HCT116 (cell line): ENCODE data around the gene RAI1. TPM values are rescaled to one million over a fixed set of nuclear protein-coding genes. Genes with fewer than 3 reads are reported as not detected.

ENCODE experiments used
- ATAC-seq: fragments of 200-7000 bp; cut with Tn5 transposase; 2 replicates; pipeline ENCODE4 v1.9.1; 2020; ENCODE audit warnings: mild to moderate bottlenecking, moderate library complexity
- BruUV-seq: library from RNA; stranded (reverse); fragments of 400-500 nt; replicated peaks from 2 replicates; lab custom pipeline; 2021; lab: Mats Ljungman, UMichigan
- CTCF ChIA-PET: fragments of 300-600 bp; sonication (Branson Sonifier 250); formaldehyde crosslinking; loops from one replicate; lab custom pipeline; 2021; ENCODE audit warnings: antibody characterized with exemption; lab: Charles Lee
- POLR2A ChIA-PET: fragments of 300-600, 350-600 bp; sonication (Branson Sonifier 250); formaldehyde crosslinking; loops from one replicate; lab custom pipeline; 2021; ENCODE audit warnings: antibody characterized with exemption; lab: Charles Lee
- RAD21 ChIA-PET, 2 experiments: fragments of 300-600 bp; sonication (Branson Sonifier 250); formaldehyde crosslinking; loops; one replicate each; lab custom pipeline; 2023; ENCODE audit warnings: low total read pairs in 2 of 2; ENCODE audit not compliant: uncharacterized antibody in 2 of 2, unreplicated experiment in 2 of 2, low non-redundant PET in 1 of 2; lab: Charles Lee
- DNase-seq: peaks from one replicate; pipeline ENCODE4 v3.0.0-alpha.2; 2010; ENCODE audit warnings: low read depth, low spot score
- H2AFZ ChIP-seq: fragments of 200-600 bp; shearing (Covaris generic), sonication (generic); 2 replicates; pipeline ENCODE4 v1.6.1; 2017; ENCODE audit warnings: low read depth, mixed run types, mixed read lengths, antibody characterized with exemption, low read length; ENCODE audit not compliant: poor library complexity, severe bottlenecking
- H3K27ac ChIP-seq: 2 replicates; pipeline ENCODE4 v1.5.1; 2012; ENCODE audit warnings: low read depth, low read length
- H3K27me3 ChIP-seq: fragments of 200-600 bp; sonication (generic); 2 replicates; pipeline ENCODE4 v1.6.1; 2016; ENCODE audit warnings: mixed run types, low read length, mixed read lengths; ENCODE audit not compliant: insufficient read depth
- H3K36me3 ChIP-seq, 2 experiments: fragments of 200-500 bp in 1 of 2; fragments of 200-600 bp in 1 of 2; sonication (Bioruptor generic) in 1 of 2; sonication (generic) in 1 of 2; 2 replicates each; pipeline versions ENCODE4 v1.5.1 to v1.6.1; 2014 to 2016; ENCODE audit warnings: low read length in 2 of 2, inconsistent platforms in 1 of 2, mixed read lengths in 1 of 2, mixed run types in 1 of 2; ENCODE audit not compliant: insufficient read depth in 2 of 2, control insufficient read depth in 1 of 2
- H3K4me1 ChIP-seq, 2 experiments: fragments of 200-600 bp in 1 of 2; sonication (generic) in 1 of 2; 2 replicates each; pipeline versions ENCODE4 v1.5.1 to v1.6.1; 2012 to 2017; ENCODE audit warnings: low read length in 2 of 2, inconsistent platforms in 1 of 2, mild to moderate bottlenecking in 1 of 2, mixed read lengths in 1 of 2, mixed run types in 1 of 2, moderate library complexity in 1 of 2; ENCODE audit not compliant: insufficient read depth in 2 of 2, control insufficient read depth in 1 of 2
- H3K4me2 ChIP-seq: fragments of 200-600 bp; sonication (generic); 2 replicates; pipeline ENCODE4 v1.6.1; 2017; ENCODE audit warnings: mixed run types, low read length, mixed read lengths
- H3K4me3 ChIP-seq, 2 experiments: fragments of 200-600 bp in 1 of 2; sonication (generic) in 1 of 2; replicated peaks in 1 of 2; 2 replicates each; pipeline ENCODE4 v1.5.1; 2011 to 2016; ENCODE audit warnings: low read length in 2 of 2, control low read depth in 1 of 2, low read depth in 1 of 2, mild to moderate bottlenecking in 1 of 2, mixed read lengths in 1 of 2, mixed run types in 1 of 2
- H3K79me2 ChIP-seq: fragments of 200-600 bp; sonication (generic); 2 replicates; pipeline ENCODE4 v1.6.1; 2017; ENCODE audit warnings: mild to moderate bottlenecking, mixed run types, low read length, moderate library complexity, mixed read lengths; ENCODE audit not compliant: insufficient read depth
- H3K9ac ChIP-seq: fragments of 200-600 bp; sonication (generic); 2 replicates; pipeline ENCODE4 v1.6.1; 2016; ENCODE audit warnings: low read length, mixed read lengths
- H3K9me2 ChIP-seq: fragments of 200-600 bp; sonication (generic), shearing (Covaris generic); 2 replicates; pipeline ENCODE4 v1.6.1; 2017; ENCODE audit warnings: mixed run types, mild to moderate bottlenecking, moderate library complexity; ENCODE audit not compliant: insufficient read depth
- H3K9me3 ChIP-seq, 2 experiments: fragments of 200-500 bp in 1 of 2; fragments of 200-600 bp in 1 of 2; sonication (Bioruptor generic) in 1 of 2; sonication (generic) in 1 of 2; 2 replicates each; pipeline ENCODE4 v1.6.1; 2014 to 2017; ENCODE audit warnings: low read length in 2 of 2, mixed read lengths in 2 of 2, inconsistent platforms in 1 of 2, low read depth in 1 of 2, mild to moderate bottlenecking in 1 of 2, mixed run types in 1 of 2, moderate library complexity in 1 of 2; ENCODE audit not compliant: control insufficient read depth in 1 of 2, insufficient read depth in 1 of 2
- H4K20me1 ChIP-seq: fragments of 200-600 bp; sonication (generic), shearing (Covaris generic); 2 replicates; pipeline ENCODE4 v1.6.1; 2017; ENCODE audit warnings: mixed run types, mild to moderate bottlenecking, moderate library complexity; ENCODE audit not compliant: insufficient read depth
- ATF3 ChIP-seq: IDR thresholded peaks from 2 replicates; pipeline ENCODE4 v1.6.1; 2012
- CBX3 ChIP-seq: IDR thresholded peaks from 2 replicates; pipeline ENCODE4 v1.6.1; 2012; ENCODE audit warnings: low read depth
- CTCF ChIP-seq, 3 experiments: fragments of 200-600 bp in 1 of 3; sonication (generic) in 1 of 3; IDR thresholded peaks in 2 of 3; conservative IDR thresholded peaks in 1 of 3; 2 replicates each; pipeline ENCODE4 v1.5.1; 2012 to 2017; ENCODE audit warnings: low read depth in 2 of 3, low read length in 2 of 3, antibody characterized with exemption in 1 of 3, borderline replicate concordance in 1 of 3, control low read depth in 1 of 3, mild to moderate bottlenecking in 1 of 3, mixed read lengths in 1 of 3, mixed run types in 1 of 3, moderate library complexity in 1 of 3; ENCODE audit not compliant: insufficient read depth in 1 of 3
- EGR1 ChIP-seq: IDR thresholded peaks from 2 replicates; pipeline ENCODE4 v1.6.1; 2012; ENCODE audit warnings: low read depth
- EZH2 ChIP-seq: fragments of 200-600 bp; sonication (generic); IDR thresholded peaks from 2 replicates; pipeline ENCODE4 v1.6.1; 2017; ENCODE audit warnings: antibody characterized with exemption, mixed run types
- EZH2phosphoT487 ChIP-seq: fragments of 200-600 bp; IDR thresholded peaks from 2 replicates; pipeline ENCODE4 v1.6.1; 2018; ENCODE audit warnings: antibody characterized with exemption, borderline replicate concordance
- FOSL1 ChIP-seq: IDR thresholded peaks from 2 replicates; pipeline ENCODE4 v1.6.1; 2012; ENCODE audit warnings: low read depth
- JUND ChIP-seq: IDR thresholded peaks from 2 replicates; pipeline ENCODE4 v1.6.1; 2012
- MAX ChIP-seq: IDR thresholded peaks from 2 replicates; pipeline ENCODE4 v1.6.1; 2012
- POLR2A ChIP-seq: IDR thresholded peaks from 2 replicates; pipeline ENCODE4 v1.7.0; 2011; ENCODE audit warnings: borderline replicate concordance; ENCODE audit not compliant: insufficient read depth, insufficient read length; ENCODE audit errors: extremely low read depth
- REST ChIP-seq: IDR thresholded peaks from 2 replicates; pipeline ENCODE4 v1.6.1; 2012; ENCODE audit warnings: low read depth
- SIN3A ChIP-seq: IDR thresholded peaks from 2 replicates; pipeline ENCODE4 v1.6.1; 2012; ENCODE audit warnings: low read depth
- SP1 ChIP-seq: IDR thresholded peaks from 2 replicates; pipeline ENCODE4 v1.6.1; 2012; ENCODE audit warnings: low read depth
- SRF ChIP-seq: IDR thresholded peaks from 2 replicates; pipeline ENCODE4 v1.6.1; 2012; ENCODE audit warnings: low read depth
- TCF7L2 ChIP-seq: IDR thresholded peaks from 2 replicates; pipeline ENCODE4 v1.7.0; 2011; ENCODE audit warnings: borderline replicate concordance, inconsistent platforms; ENCODE audit not compliant: insufficient read depth, insufficient read length; ENCODE audit errors: extremely low read depth
- ZBTB33 ChIP-seq: IDR thresholded peaks from 2 replicates; pipeline ENCODE4 v1.6.1; 2011; ENCODE audit warnings: mild to moderate bottlenecking, low read length, moderate library complexity; ENCODE audit not compliant: insufficient replicate concordance; ENCODE audit errors: extremely low read depth
- ZFX ChIP-seq: fragments of 450-650 bp; IDR thresholded peaks from 2 replicates; pipeline ENCODE4 v1.6.1; 2017
- ZNF274 ChIP-seq: fragments of 200-500 bp; sonication (Bioruptor generic); IDR thresholded peaks from 2 replicates; pipeline ENCODE4 v1.6.1; 2014; ENCODE audit warnings: mild to moderate bottlenecking, low read depth, low read length, inconsistent platforms
- intact Hi-C: fragments of 100-400 bp; cut with micrococcal nuclease; formaldehyde crosslinking; loops from 2 replicates; pipeline ENCODE4 v1.10.0; 2022
- total RNA-seq: library from RNA; stranded (reverse); gene quantifications from one replicate; pipeline ENCODE4 v1.2.1, GENCODE V29; 2021; ENCODE audit not compliant: unreplicated experiment

RAI1 gene
- total RNA-seq, 1 experiment from 2014 or later, result 38.5 TPM

- RAD21 ChIA-PET, result interaction anchor here in 1 of 2 experiments (1.2 kb wide), 1 partner anchor 43 kb away, joined by 3 read pairs; no protein-coding TSS in a partner anchor
- DNase-seq (no peak), ATAC-seq (no peak)
- no peak overlapping the region for H3K9ac ChIP-seq
- TF ChIP-seq ZFX, result no peak
- no peak for TF ChIP-seq CBX3
- TF ChIP-seq TCF7L2, result no peak
- no peak for TF ChIP-seq REST
- no peak for TF ChIP-seq ATF3
- no peak for TF ChIP-seq FOSL1
- TF ChIP-seq MAX, result no peak
- no peak for TF ChIP-seq ZNF274
- TF ChIP-seq CTCF (IDR thresholded peaks at IDR 0.05 in 2 of 3, conservative IDR thresholded peaks at IDR 0.05 in 1 of 3; ENCODE audit: borderline replicate concordance in 1 of 3, insufficient read depth in 1 of 3, low read depth in 2 of 3, low read length in 2 of 3), result no peak
- no peak for TF ChIP-seq JUND
- no peak for TF ChIP-seq EZH2
- TF ChIP-seq EZH2phosphoT487, result no peak
- no peak for TF ChIP-seq SRF
- TF ChIP-seq SIN3A, result no peak
- no peak for TF ChIP-seq SP1
- no peak for TF ChIP-seq ZBTB33
- no peak for TF ChIP-seq EGR1
- TF ChIP-seq POLR2A, result no peak
- no peaks in the 10 kb centered on the region; the same call in 1 of the 2 replicates for H4K20me1 ChIP-seq
- no peak overlapping the region for H3K4me2 ChIP-seq
- no peaks in the 10 kb centered on the region for H3K27me3 ChIP-seq
- no peaks in the 10 kb centered on the region for H3K9me2 ChIP-seq
- H3K79me2 ChIP-seq, result peaks cover 59% of the 10 kb centered on the region
- no TSS peak for BruUV-seq
- H3K27ac ChIP-seq, result peak overlapping the region; percentile 41; the same call in 1 of the 2 replicates
- no peak overlapping the region for H3K4me3 ChIP-seq
- no peak overlapping the region for H2AFZ ChIP-seq
- peaks cover 30 to 75% of the 10 kb centered on the region in 2 experiments for H3K36me3 ChIP-seq
- no peaks in the 10 kb centered on the region for H3K9me3 ChIP-seq
- peaks cover 46 to 48% of the 10 kb centered on the region in 2 experiments for H3K4me1 ChIP-seq
- CTCF ChIA-PET, result no interaction called here
- intact Hi-C loops, result no loop called here
- POLR2A ChIA-PET, result interaction anchor here (1.0 to 1.5 kb wide), 3 partner anchors 19 to 24 kb away, joined by 3 to 8 read pairs (median 4); partner anchors contain the start of gene SREBF1
Measured at GRCh38 chr17:17817552-17817947, 136.3 kb downstream of the RAI1 start.
